Measurements from ENCODE around the gene GSTCD.

Gene GSTCD

DNA sequence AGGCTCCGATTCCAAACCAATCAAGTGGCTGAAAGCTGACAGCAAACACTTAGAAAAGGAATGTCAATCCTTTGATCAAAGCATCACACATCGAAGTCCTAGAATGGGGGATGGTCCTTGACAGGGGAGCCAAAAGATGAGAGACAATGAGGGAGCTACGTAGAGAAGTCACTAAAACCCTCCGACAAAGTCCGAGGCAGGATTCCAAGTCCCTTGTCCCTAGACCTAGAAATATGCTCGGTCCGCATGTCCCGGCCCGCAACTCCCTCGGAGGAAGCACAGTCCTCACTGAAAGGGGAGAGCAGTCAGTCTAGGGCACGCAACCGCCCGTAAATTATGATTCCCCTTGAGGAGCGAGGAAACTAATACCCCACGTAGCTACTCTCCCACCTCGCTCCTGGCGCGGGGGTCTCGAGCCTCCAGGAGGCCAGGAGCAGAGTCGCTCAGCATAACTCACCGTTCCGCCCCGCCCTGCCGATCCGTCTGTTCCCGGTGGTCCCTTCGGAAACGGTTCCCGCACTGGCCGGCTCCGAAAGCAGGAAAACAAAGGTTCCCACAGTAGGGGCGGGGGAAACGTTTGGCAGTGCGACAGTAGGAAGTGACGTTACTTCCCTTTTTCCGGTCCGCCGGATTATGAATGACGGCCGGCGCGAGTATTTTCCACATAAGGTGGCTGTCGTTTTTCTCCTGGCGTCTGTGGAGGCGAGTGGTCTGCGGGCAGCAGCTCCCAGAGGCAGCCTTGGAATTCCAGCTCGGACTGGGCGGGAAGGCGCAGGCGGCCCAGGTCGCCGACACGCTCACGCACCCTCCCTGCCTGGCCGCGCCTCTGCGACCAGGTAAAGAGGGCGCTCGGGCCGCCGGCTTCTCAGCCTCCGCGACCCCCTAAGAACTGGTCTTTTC lies at the start of gene GSTCD, which contains the start of gene INTS12:
Gene GSTCD (plus strand): TSS at position 604 of the 900 bp plus-strand sequence. CDS start 8,830 bp downstream, outside the sequence.
Gene INTS12 (minus strand): TSS at position 509 of the 900 bp plus-strand sequence. CDS start 8,684 bp downstream, outside the sequence.
- TF ChIP-seq, protein P1, sequence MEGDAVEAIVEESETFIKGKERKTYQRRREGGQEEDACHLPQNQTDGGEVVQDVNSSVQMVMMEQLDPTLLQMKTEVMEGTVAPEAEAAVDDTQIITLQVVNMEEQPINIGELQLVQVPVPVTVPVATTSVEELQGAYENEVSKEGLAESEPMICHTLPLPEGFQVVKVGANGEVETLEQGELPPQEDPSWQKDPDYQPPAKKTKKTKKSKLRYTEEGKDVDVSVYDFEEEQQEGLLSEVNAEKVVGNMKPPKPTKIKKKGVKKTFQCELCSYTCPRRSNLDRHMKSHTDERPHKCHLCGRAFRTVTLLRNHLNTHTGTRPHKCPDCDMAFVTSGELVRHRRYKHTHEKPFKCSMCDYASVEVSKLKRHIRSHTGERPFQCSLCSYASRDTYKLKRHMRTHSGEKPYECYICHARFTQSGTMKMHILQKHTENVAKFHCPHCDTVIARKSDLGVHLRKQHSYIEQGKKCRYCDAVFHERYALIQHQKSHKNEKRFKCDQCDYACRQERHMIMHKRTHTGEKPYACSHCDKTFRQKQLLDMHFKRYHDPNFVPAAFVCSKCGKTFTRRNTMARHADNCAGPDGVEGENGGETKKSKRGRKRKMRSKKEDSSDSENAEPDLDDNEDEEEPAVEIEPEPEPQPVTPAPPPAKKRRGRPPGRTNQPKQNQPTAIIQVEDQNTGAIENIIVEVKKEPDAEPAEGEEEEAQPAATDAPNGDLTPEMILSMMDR (IDR thresholded peaks at IDR 0.05; ENCODE audit: insufficient read depth, low read length, poor library complexity, severe bottlenecking): no peak
- H3K27me3 ChIP-seq (replicated peaks; ENCODE audit: control insufficient read depth, insufficient read depth, low read length): no peaks in the 10 kb centered on the region
- H3K36me3 ChIP-seq (ENCODE audit: control insufficient read depth, insufficient read depth, low read length): no peaks in the 10 kb centered on the region
- peak within 1 kb of the TSS; percentile 85 for H3K4me3 ChIP-seq (replicated peaks; ENCODE audit: low read depth, low read length)
- peak; percentile 90 for DNase-seq (ENCODE audit: extremely low read depth, insufficient read length)

DNA sequence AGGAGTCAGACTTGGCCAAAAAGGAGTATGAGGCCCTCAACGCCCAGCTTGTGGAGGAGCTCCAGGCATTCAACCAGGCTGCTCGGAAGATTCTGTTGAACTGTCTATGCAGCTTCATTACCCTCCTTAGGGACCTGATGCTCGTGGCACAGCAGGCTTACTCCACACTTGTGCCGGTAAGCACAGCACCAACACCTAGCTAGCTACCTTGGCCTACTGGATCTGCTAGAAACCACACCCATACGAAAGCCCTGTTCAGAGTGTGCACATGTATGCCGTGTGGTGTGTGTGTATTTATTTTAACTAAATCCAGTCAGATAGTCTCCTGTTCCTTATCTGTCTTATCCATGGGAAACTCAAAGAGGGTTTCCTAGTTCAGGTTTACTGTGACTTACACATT lies 49.4 kb upstream of the GSTCD start:
- H3K36me3 ChIP-seq (ENCODE audit: control insufficient read depth, insufficient read depth, low read length): no peaks in the 10 kb centered on the region
- TF ChIP-seq, protein P1 (IDR thresholded peaks at IDR 0.05; ENCODE audit: insufficient read depth, low read length, poor library complexity, severe bottlenecking): no peak
- DNase-seq (ENCODE audit: extremely low read depth, insufficient read length): no peak
- no peak overlapping the region for H3K4me3 ChIP-seq (replicated peaks; ENCODE audit: low read depth, low read length)
- H3K27me3 ChIP-seq (replicated peaks; ENCODE audit: control insufficient read depth, insufficient read depth, low read length): no peaks in the 10 kb centered on the region

DNA sequence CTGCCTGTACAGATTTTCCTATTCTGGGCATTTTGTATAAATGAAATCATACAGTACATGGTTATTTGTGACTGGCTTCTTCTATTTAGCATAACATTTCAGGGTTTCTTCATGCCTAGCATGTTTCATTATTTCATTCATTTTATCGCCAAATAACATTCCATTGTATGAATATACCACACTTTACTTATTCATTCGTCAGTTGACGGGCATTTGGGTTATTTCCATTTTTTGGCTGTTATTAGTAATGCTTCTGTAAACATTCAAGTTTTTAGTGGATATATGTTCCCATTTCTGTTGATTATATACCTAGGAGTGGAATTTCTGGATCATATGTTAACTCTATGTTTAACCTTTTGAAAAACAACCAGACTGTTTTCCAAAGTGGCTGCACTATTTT lies 47.6 kb upstream of the GSTCD start:
- Histone ChIP-seq H3K4me3 (replicated peaks; ENCODE audit: low read depth, low read length) (no peak overlapping the region), H3K27me3 (replicated peaks; ENCODE audit: control insufficient read depth, insufficient read depth, low read length) (no peaks in the 10 kb centered on the region), H3K36me3 (ENCODE audit: control insufficient read depth, insufficient read depth, low read length) (no peaks in the 10 kb centered on the region)
- TF ChIP-seq, protein P1 (IDR thresholded peaks at IDR 0.05; ENCODE audit: insufficient read depth, low read length, poor library complexity, severe bottlenecking): no peak
- no peak for DNase-seq (ENCODE audit: extremely low read depth, insufficient read length)

DNA sequence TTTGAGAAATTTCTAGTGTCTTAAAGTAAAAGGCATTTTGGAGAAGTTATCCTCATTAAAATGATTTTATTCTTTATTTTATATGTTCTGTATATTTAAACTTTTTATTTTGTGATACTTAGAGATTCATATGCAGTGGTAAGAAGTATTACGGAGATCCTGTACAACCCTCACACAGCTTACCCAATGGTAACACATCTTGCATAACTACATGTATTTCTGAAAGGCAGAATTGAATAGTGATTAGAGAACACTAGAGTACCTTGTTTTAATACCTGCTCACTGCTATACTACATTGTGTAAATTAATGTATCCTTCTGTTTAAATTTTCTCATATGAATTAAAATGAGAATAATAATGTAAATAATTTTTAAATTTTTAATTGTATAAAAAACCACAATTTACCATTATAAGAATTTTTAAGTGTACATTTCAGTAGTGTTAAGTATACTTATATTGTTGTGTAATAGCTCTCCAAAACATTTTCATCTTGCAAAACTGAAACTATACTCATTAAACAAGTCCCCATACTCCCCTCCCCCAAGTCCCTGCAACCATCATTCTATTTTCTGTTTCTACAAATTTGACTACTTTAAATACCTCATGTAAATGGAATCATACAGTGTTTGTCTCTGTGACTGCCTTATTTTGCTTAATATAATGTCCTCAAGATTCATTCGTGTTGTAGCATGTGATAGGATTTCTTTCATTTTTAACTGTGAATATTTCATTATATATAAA lies 45.5 kb upstream of the GSTCD start:
- no peak overlapping the region for H3K4me3 ChIP-seq (replicated peaks; ENCODE audit: low read depth, low read length)
- H3K27me3 ChIP-seq (replicated peaks; ENCODE audit: control insufficient read depth, insufficient read depth, low read length): no peaks in the 10 kb centered on the region
- H3K36me3 ChIP-seq (ENCODE audit: control insufficient read depth, insufficient read depth, low read length): no peaks in the 10 kb centered on the region
- no peak for DNase-seq (ENCODE audit: extremely low read depth, insufficient read length)
- TF ChIP-seq, protein P1 (IDR thresholded peaks at IDR 0.05; ENCODE audit: insufficient read depth, low read length, poor library complexity, severe bottlenecking): no peak

DNA sequence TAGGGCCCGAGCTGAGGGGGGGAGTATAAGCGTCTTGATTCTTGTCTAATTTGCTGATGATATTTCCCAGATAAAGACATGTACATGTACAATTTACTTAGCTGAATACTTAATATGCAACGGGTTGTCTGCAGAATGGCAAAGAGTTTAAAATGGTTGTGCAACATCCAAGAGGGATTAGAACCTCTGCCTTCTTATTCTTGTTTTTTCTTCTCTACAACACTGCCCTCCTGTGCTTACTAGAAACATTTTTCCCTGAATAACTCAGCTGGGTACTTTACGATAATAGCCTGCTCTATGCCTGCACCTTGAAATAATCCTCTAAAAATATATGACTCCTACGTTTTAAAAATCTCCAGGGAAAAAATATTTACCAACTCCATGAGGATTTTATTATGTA lies 41.9 kb upstream of the GSTCD start:
- TF ChIP-seq, protein P1 (IDR thresholded peaks at IDR 0.05; ENCODE audit: insufficient read depth, low read length, poor library complexity, severe bottlenecking): peak; percentile 22
- Histone ChIP-seq H3K36me3 (ENCODE audit: control insufficient read depth, insufficient read depth, low read length) (no peaks in the 10 kb centered on the region), H3K27me3 (replicated peaks; ENCODE audit: control insufficient read depth, insufficient read depth, low read length) (no peaks in the 10 kb centered on the region), H3K4me3 (replicated peaks; ENCODE audit: low read depth, low read length) (no peak overlapping the region)
- DNase-seq (ENCODE audit: extremely low read depth, insufficient read length): no peak

All from GM06990 (cell line).